ENCODE results near the gene MRGPRF.

MRGPRF gene

GRCh38 chr11:69050592-69051380 is 37.7 kb upstream of the MRGPRF start:
- DNase-seq (ENCODE audit: low read depth), result no peak

- no peak for DNase-seq (ENCODE audit: low read depth)
These were observed 36.4 kb upstream of the MRGPRF start for GRCh38 chr11:69049490-69049867.

GRCh38 chr11:69048694-69049489 is 35.8 kb upstream of the MRGPRF start, which contains the start of gene TPCN2:
Gene TPCN2 (plus strand): TSS chr11:69048932. CDS start chr11:69048998, 66 bp downstream.
- DNase-seq (ENCODE audit: low read depth), result peak; percentile 87

- DNase-seq (ENCODE audit: low read depth), result no peak
These were observed 35.1 kb upstream of the MRGPRF start for GRCh38 chr11:69048031-69048693.

GRCh38 chr11:69044111-69045013 is 31.3 kb upstream of the MRGPRF start:
- DNase-seq (ENCODE audit: low read depth), result no peak

- no peak for DNase-seq (ENCODE audit: low read depth)
These were observed 28.5 kb upstream of the MRGPRF start for GRCh38 chr11:69041516-69041915.

- no peak for DNase-seq (ENCODE audit: low read depth)
These were observed 27.7 kb upstream of the MRGPRF start for GRCh38 chr11:69040581-69041260.

- DNase-seq (ENCODE audit: low read depth), result no peak
These were observed 27.0 kb upstream of the MRGPRF start for GRCh38 chr11:69040051-69040450.

GRCh38 chr11:69039501-69039900 is 26.5 kb upstream of the MRGPRF start:
- no peak for DNase-seq (ENCODE audit: low read depth)

- no peak for DNase-seq (ENCODE audit: low read depth)
These were observed 24.5 kb upstream of the MRGPRF start for GRCh38 chr11:69037544-69037943.

GRCh38 chr11:69037074-69037473 is 24.0 kb upstream of the MRGPRF start:
- no peak for DNase-seq (ENCODE audit: low read depth)

- no peak for DNase-seq (ENCODE audit: low read depth)
These were observed 22.9 kb upstream of the MRGPRF start for GRCh38 chr11:69035946-69036340.

GRCh38 chr11:69035150-69035945 is 22.3 kb upstream of the MRGPRF start:
- DNase-seq (ENCODE audit: low read depth), result no peak

- DNase-seq (ENCODE audit: low read depth), result no peak
These were observed 21.2 kb upstream of the MRGPRF start for GRCh38 chr11:69034123-69034867.

- no peak for DNase-seq (ENCODE audit: low read depth)
These were observed 20.4 kb upstream of the MRGPRF start for GRCh38 chr11:69033431-69033830.

- no peak for DNase-seq (ENCODE audit: low read depth)
These were observed 19.8 kb upstream of the MRGPRF start for GRCh38 chr11:69032833-69033232.

GRCh38 chr11:69030301-69030700 is 17.3 kb upstream of the MRGPRF start:
- no peak for DNase-seq (ENCODE audit: low read depth)

GRCh38 chr11:69027704-69028372 is 14.8 kb upstream of the MRGPRF start:
- DNase-seq (ENCODE audit: low read depth), result no peak

GRCh38 chr11:69024509-69024908 is 11.5 kb upstream of the MRGPRF start:
- DNase-seq (ENCODE audit: low read depth), result no peak
